ENCODE results near the gene SCUBE3. TPM values are rescaled to one million over a fixed set of nuclear protein-coding genes. Genes with fewer than 3 reads are reported as not detected.

The SCUBE3 gene
- polyA plus RNA-seq, 1 donor from 2014 or later = 7.3 TPM

GRCh38 chr6:35206346-35206745 is 7.4 kb upstream of the SCUBE3 start:
- no peak overlapping the region for H2AFZ ChIP-seq (ENCODE audit: low read depth, low read length)

GRCh38 chr6:35208419-35208818 is 5.3 kb upstream of the SCUBE3 start:
- no peaks in the 10 kb centered on the region for H3K9me2 ChIP-seq (ENCODE audit: insufficient read depth, low read length)
- no peak overlapping the region for H3K4me3 ChIP-seq (ENCODE audit: low read length)
- H3K27me3 ChIP-seq (ENCODE audit: insufficient read depth, low read depth, low read length) = no peaks in the 10 kb centered on the region
- no peak overlapping the region for H3K4me2 ChIP-seq (ENCODE audit: low read length)
- H3F3A ChIP-seq (ENCODE audit: insufficient read depth, low read length, poor library complexity, severe bottlenecking) = no peaks in the 10 kb centered on the region
- no peak overlapping the region for H3K9ac ChIP-seq (ENCODE audit: low read length)
- no peak overlapping the region for H2AFZ ChIP-seq (ENCODE audit: low read depth, low read length)
- no peaks in the 10 kb centered on the region for H3K79me2 ChIP-seq (replicated peaks; ENCODE audit: insufficient read depth, low read length)
- no peaks in the 10 kb centered on the region for H3K9me3 ChIP-seq (ENCODE audit: low read length)
- H3K36me3 ChIP-seq (ENCODE audit: insufficient read depth, low read length) = no peaks in the 10 kb centered on the region
- no peaks in the 10 kb centered on the region for H4K20me1 ChIP-seq (ENCODE audit: insufficient read depth)
- no peak overlapping the region for H3K27ac ChIP-seq (ENCODE audit: low read length)
- TF ChIP-seq EP300 (conservative IDR thresholded peaks at IDR 0.05; ENCODE audit: poor library complexity, severe bottlenecking) (no peak), REST (IDR thresholded peaks at IDR 0.05; ENCODE audit: borderline replicate concordance) (no peak), TAF1 (IDR thresholded peaks at IDR 0.05; ENCODE audit: low read depth) (no peak), RAD21 (conservative IDR thresholded peaks at IDR 0.05) (no peak)

More at GRCh38 chr6:35206346-35206745, 7.4 kb upstream of the SCUBE3 start:
- Histone ChIP-seq H3K27me3 (ENCODE audit: insufficient read depth, low read depth, low read length) (no peaks in the 10 kb centered on the region), H3K4me2 (ENCODE audit: low read length) (no peak overlapping the region), H3K79me2 (replicated peaks; ENCODE audit: insufficient read depth, low read length) (no peaks in the 10 kb centered on the region), H3K9me2 (ENCODE audit: insufficient read depth, low read length) (no peaks in the 10 kb centered on the region), H3K36me3 (ENCODE audit: insufficient read depth, low read length) (no peaks in the 10 kb centered on the region), H3K27ac (ENCODE audit: low read length) (no peak overlapping the region), H3K4me3 (ENCODE audit: low read length) (no peak overlapping the region), H4K20me1 (ENCODE audit: insufficient read depth) (no peaks in the 10 kb centered on the region), H3K9ac (ENCODE audit: low read length) (no peak overlapping the region), H3F3A (ENCODE audit: insufficient read depth, low read length, poor library complexity, severe bottlenecking) (no peaks in the 10 kb centered on the region), H3K9me3 (ENCODE audit: low read length) (no peaks in the 10 kb centered on the region)
- TF ChIP-seq REST (IDR thresholded peaks at IDR 0.05; ENCODE audit: borderline replicate concordance) (no peak), EZH2 (IDR thresholded peaks at IDR 0.05; ENCODE audit: borderline replicate concordance, insufficient read depth, low read length, poor library complexity, severe bottlenecking) (no peak), TAF1 (IDR thresholded peaks at IDR 0.05; ENCODE audit: low read depth) (no peak), MXI1 (conservative IDR thresholded peaks at IDR 0.05; ENCODE audit: poor library complexity, severe bottlenecking) (no peak), SMC3 (conservative IDR thresholded peaks at IDR 0.05; ENCODE audit: poor library complexity) (no peak)
